HepG2 (cell line): Measurements from ENCODE around the gene FAM168A. TPM values are rescaled to one million over a fixed set of nuclear protein-coding genes. Genes with fewer than 3 reads are reported as not detected.

Experiments
- ATAC-seq: fragments of 200-7000 bp; cut with Tn5 transposase; 3 replicates; pipeline ENCODE4 v1.9.1; 2020; ENCODE audit warnings: mild to moderate bottlenecking, moderate library complexity
- BruUV-seq: library from RNA; stranded (reverse); fragments of 400-500 nt; replicated peaks from 2 replicates; lab custom pipeline; 2021; lab: Mats Ljungman, UMichigan
- CTCF ChIA-PET: fragments of 300-600 bp; formaldehyde crosslinking; extraction: SDS; loops from one replicate; lab custom pipeline; 2021; ENCODE audit warnings: low total read pairs, inconsistent platforms, low intra/inter-chr PET ratio; lab: Yijun Ruan, JAX
- POLR2A ChIA-PET: fragments of 350-600 bp; sonication (Branson Sonifier 250); formaldehyde crosslinking; loops from one replicate; lab custom pipeline; 2020; ENCODE audit warnings: antibody characterized with exemption, inconsistent platforms; lab: Yijun Ruan, JAX
- DNase-seq: peaks from one replicate; pipeline ENCODE4 v3.0.0-alpha.2; 2015; ENCODE audit warnings: low spot score
- FAIRE-seq: peaks from 3 replicates; lab custom pipeline; 2011; peaks lifted over from hg19 to GRCh38; lab: Jason Lieb, UNC
- H2AFZ ChIP-seq: one replicate; pipeline ENCODE4 v1.6.1; 2011; ENCODE audit warnings: low read length, inconsistent platforms
- H3K27ac ChIP-seq: fragments of 300-600 bp; 3 replicates; pipeline ENCODE4 v1.8.0; 2011; ENCODE audit warnings: mixed run types, mild to moderate bottlenecking, mixed read lengths, low read length, inconsistent platforms; ENCODE audit not compliant: insufficient read depth; ENCODE audit errors: extremely low read length
- H3K27me3 ChIP-seq, 2 experiments: fragments of 200-600 bp in 1 of 2; 2 replicates in 1 of 2; 3 replicates in 1 of 2; pipeline versions ENCODE4 v1.6.0 to v1.8.0; 2011; ENCODE audit warnings: low read length in 2 of 2, mild to moderate bottlenecking in 2 of 2, moderate library complexity in 2 of 2, inconsistent platforms in 1 of 2; ENCODE audit not compliant: insufficient read depth in 2 of 2, control insufficient read depth in 1 of 2
- H3K36me3 ChIP-seq, 2 experiments: fragments of 200-600 bp in 1 of 2; replicated peaks in 1 of 2; 2 replicates in 1 of 2; 3 replicates in 1 of 2; pipeline versions ENCODE4 v1.5.1 to v1.8.0; 2011; ENCODE audit warnings: low read length in 2 of 2, inconsistent platforms in 1 of 2; ENCODE audit not compliant: insufficient read depth in 2 of 2, control insufficient read depth in 1 of 2
- H3K4me1 ChIP-seq: 2 replicates; pipeline ENCODE4 v1.5.1; 2012; ENCODE audit warnings: low read length, inconsistent platforms; ENCODE audit not compliant: insufficient read depth
- H3K4me2 ChIP-seq: 2 replicates; pipeline ENCODE4 v1.6.0; 2011; ENCODE audit warnings: low read depth, low read length, inconsistent platforms
- H3K4me3 ChIP-seq, 3 experiments: fragments of 200-600 bp in 1 of 3; sonication (generic), shearing (Covaris generic) in 1 of 3; replicated peaks in 1 of 3; 2 replicates each; pipeline ENCODE4 v1.5.1; 2011 to 2016; ENCODE audit warnings: low read length in 3 of 3, inconsistent platforms in 2 of 3, low read depth in 2 of 3, mild to moderate bottlenecking in 2 of 3, control low read depth in 1 of 3, mixed read lengths in 1 of 3; ENCODE audit not compliant: insufficient read depth in 1 of 3
- H3K79me2 ChIP-seq: one replicate; pipeline ENCODE4 v1.6.1; 2011; ENCODE audit warnings: low read length, inconsistent platforms; ENCODE audit not compliant: insufficient read depth
- H3K9ac ChIP-seq: 2 replicates; pipeline ENCODE4 v1.6.0; 2011; ENCODE audit warnings: mild to moderate bottlenecking, low read depth, low read length, inconsistent platforms; ENCODE audit not compliant: insufficient read depth
- H3K9me3 ChIP-seq: 2 replicates; pipeline ENCODE4 v1.5.1; 2012; ENCODE audit warnings: mild to moderate bottlenecking, low read length
- H4K20me1 ChIP-seq: 2 replicates; pipeline ENCODE4 v1.6.0; 2011; ENCODE audit warnings: inconsistent platforms, mild to moderate bottlenecking, low read length, moderate library complexity; ENCODE audit not compliant: insufficient read depth
- AGO2 ChIP-seq: fragments of 200-400 bp; formaldehyde crosslinking; optimal IDR thresholded peaks from 2 replicates; pipeline ENCODE3; 2017; ENCODE audit warnings: mild to moderate bottlenecking, low read depth, low read length, moderate library complexity
- EEA1 ChIP-seq: sonication (generic); formaldehyde crosslinking; IDR thresholded peaks from 2 replicates; pipeline ENCODE4 v1.5.1; 2020; ENCODE audit warnings: mild to moderate bottlenecking, missing genetic modification reagents, borderline replicate concordance
- HOXA3 ChIP-seq: sonication (generic); formaldehyde crosslinking; IDR thresholded peaks from 2 replicates; pipeline ENCODE4 v1.5.0; 2020; ENCODE audit warnings: missing genetic modification reagents
- NR2C2 ChIP-seq: sonication (generic); formaldehyde crosslinking; IDR thresholded peaks from 2 replicates; pipeline ENCODE4 v1.4.0; 2020; ENCODE audit warnings: missing genetic modification reagents, mild to moderate bottlenecking, moderate library complexity, borderline replicate concordance
- NR2F6 ChIP-seq, 2 experiments: IDR thresholded peaks; 2 replicates each; pipeline ENCODE4 v1.6.1; 2016; ENCODE audit warnings: antibody characterized with exemption in 1 of 2, mild to moderate bottlenecking in 1 of 2
- SIN3B ChIP-seq: fragments of 150-350 bp; IDR thresholded peaks from 2 replicates; pipeline ENCODE4 v1.6.1; 2014; ENCODE audit warnings: low read length
- WGBS: methylation state at CpG from one replicate; pipeline ENCODE4 v1.1.6; 2017; ENCODE audit warnings: low lambda C conversion rate; 5-methylcytosine and 5-hydroxymethylcytosine counted together
- in situ Hi-C: cut with HindIII; loops from 2 replicates; pipeline ENCODE4 v1.10.0; 2017; ENCODE audit warnings: low pct_unique_long_range_greater_than_20kb; ENCODE audit not compliant: extremely low pct_ligation_motif_present
- intact Hi-C: fragments of 100-400 bp; cut with micrococcal nuclease; formaldehyde crosslinking; loops from one replicate; pipeline ENCODE4 v1.10.0; 2022; ENCODE audit not compliant: unreplicated experiment
- polyA plus RNA-seq, 8 experiments: library from polyadenylated mRNA; depleted of rRNA in 3 of 8; stranded (reverse) in 7 of 8; unstranded in 1 of 8; fragments of >200 nt; fragmentation: Illumina TruSeq in 4 of 8; extraction: Trizol in 4 of 8; gene quantifications; 2 replicates each; pipeline versions ENCODE4 v1.2.1 to v1.2.3, GENCODE V29; 2011 to 2016; ENCODE audit warnings: low read depth in 4 of 8, missing spikeins in 1 of 8, mixed read lengths in 1 of 8; ENCODE audit not compliant: insufficient read depth in 1 of 8
- total RNA-seq, 5 experiments: library from RNA; depleted of rRNA; stranded (reverse); fragments of >200 nt; fragmentation: Illumina TruSeq; extraction: Trizol; gene quantifications; 2 replicates each; pipeline ENCODE4 v1.2.3, GENCODE V29; 2016; ENCODE audit warnings: low read depth in 1 of 5
- TF ChIP-seq, protein P1 (sequence below): IDR thresholded peaks from 2 replicates; pipeline ENCODE4 v1.6.1; 2016
- TF ChIP-seq, protein P2 (sequence below): sonication (generic); formaldehyde crosslinking; IDR thresholded peaks from 2 replicates; pipeline ENCODE4 v1.5.0; 2020; ENCODE audit warnings: missing genetic modification reagents

FAM168A gene
- total and polyA plus RNA-seq, 2 of the 13 experiments (the other 11 are each of a cell fraction or from before 2014, with no cell fraction given): 13.9 to 15.8 TPM

DNA sequence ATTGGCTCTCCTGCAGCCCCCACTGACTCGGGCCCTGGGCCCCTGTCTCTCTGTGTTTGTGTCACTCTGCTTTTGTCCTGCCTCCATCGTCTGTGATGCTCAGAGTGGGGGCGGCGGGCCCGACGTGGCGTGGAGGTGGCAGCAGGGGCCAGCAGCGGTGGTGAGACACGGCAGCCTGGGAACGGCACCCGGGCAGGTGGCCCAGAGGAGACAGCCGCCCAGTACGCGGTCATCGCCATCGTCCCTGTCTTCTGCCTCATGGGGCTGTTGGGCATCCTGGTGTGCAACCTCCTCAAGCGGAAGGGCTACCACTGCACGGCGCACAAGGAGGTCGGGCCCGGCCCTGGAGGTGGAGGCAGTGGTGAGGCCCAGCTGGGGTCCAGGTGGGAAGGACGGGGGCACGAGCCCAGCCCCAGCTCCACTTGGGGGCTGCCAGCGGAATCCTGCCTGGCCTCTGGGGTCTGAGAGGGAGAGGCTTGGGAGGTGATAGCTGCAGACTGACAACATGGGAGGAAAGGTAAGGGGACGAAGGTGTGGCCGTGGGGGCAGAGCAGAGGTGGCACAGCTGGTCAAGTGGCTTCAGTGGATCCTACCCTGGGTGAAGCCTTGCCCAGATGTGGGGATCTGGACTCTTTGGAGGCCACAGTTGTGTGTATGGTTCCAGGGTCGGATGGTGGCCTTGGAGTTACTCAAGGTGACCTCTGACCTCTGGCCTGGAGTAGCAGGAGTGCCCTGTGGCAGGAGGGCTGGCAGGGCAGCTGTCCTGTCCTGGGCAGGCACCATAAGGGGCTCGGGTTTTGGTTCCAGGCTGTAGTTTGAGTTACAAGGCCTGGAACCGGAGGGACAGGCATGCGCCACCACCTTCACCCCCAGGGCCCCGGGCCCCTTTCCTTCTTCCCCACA, 205.6 kb downstream of the FAM168A start:
- ChIA-PET CTCF (interaction anchor here (1.4 to 2.0 kb wide), 4 partner anchors 16 to 97 kb away, joined by 6 to 16 read pairs (median 10); partner anchors contain the start of gene RELT), POLR2A (interaction anchor here (1.1 kb wide), 1 partner anchor 85 kb away, joined by 3 read pairs; no protein-coding TSS in a partner anchor)
- H3K4me3 ChIP-seq: no peak overlapping the region
- intact Hi-C loops (loop anchor here (1.0 kb wide), 1 partner anchor 85 kb away; no protein-coding TSS in a partner anchor), in situ Hi-C loops (loop anchor here (5.0 kb wide), 2 partner anchors 40 to 100 kb away; no protein-coding TSS in a partner anchor)
- no peak for DNase-seq
- H3K9me3 ChIP-seq: no peaks in the 10 kb centered on the region
- no TSS peak for BruUV-seq
- H4K20me1 ChIP-seq: no peaks in the 10 kb centered on the region
- H3K36me3 ChIP-seq: peaks cover 9 to 15% of the 10 kb centered on the region in 2 experiments
- 88% methylated on average over 17 of the region's 31 CpGs for WGBS
- FAIRE-seq: no peak
- TF ChIP-seq EEA1 (no peak), NR2C2 (CRISPR knock-in tag) (peak; percentile 26; the same call in 1 of the 2 replicates), SIN3B (no peak), AGO2 (peak; percentile 23), NR2F6 (IDR thresholded peaks at IDR 0.05) (peak; percentile 56; the same call in 1 of the 2 replicates), NR2F6 (CRISPR knock-in tag; IDR thresholded peaks at IDR 0.05) (no peak)
- H2AFZ ChIP-seq: no peak overlapping the region
- no peak overlapping the region for H3K9ac ChIP-seq
- H3K27me3 ChIP-seq: no peaks in the 10 kb centered on the region
- no peak; the same call in 2 of the 3 replicates for ATAC-seq
- no peak overlapping the region for H3K4me2 ChIP-seq
- no peaks in the 10 kb centered on the region for H3K79me2 ChIP-seq
- no peaks in the 10 kb centered on the region for H3K4me1 ChIP-seq
- no peak overlapping the region for H3K27ac ChIP-seq

DNA sequence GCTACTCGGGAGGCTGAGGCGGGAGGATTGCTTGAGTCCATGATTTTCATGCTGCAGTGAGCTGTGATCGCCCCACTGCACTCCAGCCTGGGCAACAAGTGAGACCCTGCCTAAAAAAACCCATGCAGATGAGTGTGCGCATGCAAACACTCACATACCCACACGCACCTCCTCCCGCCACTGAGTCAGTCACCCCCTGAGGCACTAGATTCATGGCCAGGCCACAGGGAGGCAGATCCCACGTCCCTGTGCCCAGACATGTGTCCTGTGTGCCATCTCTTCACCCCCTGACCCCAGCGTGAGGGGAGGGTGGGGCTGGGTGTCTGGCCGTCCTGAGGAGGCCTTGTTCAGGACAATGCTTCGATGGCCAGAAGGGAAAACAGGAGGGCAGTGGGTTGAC, 206.2 kb downstream of the FAM168A start:
- TF ChIP-seq, protein P1, sequence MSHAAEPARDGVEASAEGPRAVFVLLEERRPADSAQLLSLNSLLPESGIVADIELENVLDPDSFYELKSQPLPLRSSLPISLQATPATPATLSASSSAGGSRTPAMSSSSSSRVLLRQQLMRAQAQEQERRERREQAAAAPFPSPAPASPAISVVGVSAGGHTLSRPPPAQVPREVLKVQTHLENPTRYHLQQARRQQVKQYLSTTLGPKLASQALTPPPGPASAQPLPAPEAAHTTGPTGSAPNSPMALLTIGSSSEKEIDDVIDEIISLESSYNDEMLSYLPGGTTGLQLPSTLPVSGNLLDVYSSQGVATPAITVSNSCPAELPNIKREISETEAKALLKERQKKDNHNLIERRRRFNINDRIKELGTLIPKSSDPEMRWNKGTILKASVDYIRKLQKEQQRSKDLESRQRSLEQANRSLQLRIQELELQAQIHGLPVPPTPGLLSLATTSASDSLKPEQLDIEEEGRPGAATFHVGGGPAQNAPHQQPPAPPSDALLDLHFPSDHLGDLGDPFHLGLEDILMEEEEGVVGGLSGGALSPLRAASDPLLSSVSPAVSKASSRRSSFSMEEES (CRISPR knock-in tag): no peak
- TF ChIP-seq, protein P2, sequence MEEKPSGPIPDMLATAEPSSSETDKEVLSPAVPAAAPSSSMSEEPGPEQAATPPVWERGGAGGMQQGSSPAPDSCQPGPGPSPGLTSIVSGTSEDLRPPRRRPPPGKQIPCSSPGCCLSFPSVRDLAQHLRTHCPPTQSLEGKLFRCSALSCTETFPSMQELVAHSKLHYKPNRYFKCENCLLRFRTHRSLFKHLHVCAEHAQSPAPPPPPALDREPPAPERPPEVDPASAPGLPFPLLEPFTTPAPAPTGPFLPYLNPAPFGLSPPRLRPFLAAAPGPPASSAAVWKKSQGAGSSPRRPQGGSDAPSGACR (CRISPR knock-in tag): no peak
- TF ChIP-seq HOXA3 (CRISPR knock-in tag): no peak
- H2AFZ ChIP-seq: no peak overlapping the region
- no peak overlapping the region for H3K27ac ChIP-seq
- FAIRE-seq (no peak), DNase-seq (no peak), ATAC-seq (no peak)
- H3K27me3 ChIP-seq: no peaks in the 10 kb centered on the region
- no peak overlapping the region for H3K9ac ChIP-seq
- H3K36me3 ChIP-seq: peaks cover 9 to 15% of the 10 kb centered on the region in 2 experiments
- intact Hi-C loops (no loop called here), in situ Hi-C loops (loop anchor here (5.0 kb wide), 2 partner anchors 39 to 99 kb away; no protein-coding TSS in a partner anchor)
- CTCF ChIA-PET: no interaction called here
- no TSS peak for BruUV-seq
- H3K4me3 ChIP-seq: no peak overlapping the region
- no peak overlapping the region for H3K4me2 ChIP-seq
- no peaks in the 10 kb centered on the region for H3K9me3 ChIP-seq
- no peaks in the 10 kb centered on the region for H3K79me2 ChIP-seq
- POLR2A ChIA-PET: no interaction called here
- H3K4me1 ChIP-seq: no peaks in the 10 kb centered on the region
- WGBS: 91% methylated on average over 10 of the region's 10 CpGs
- no peaks in the 10 kb centered on the region for H4K20me1 ChIP-seq
